K562 (cell line): ENCODE data around the gene SCYL2.

Experiments used
- CEBPB ChIP-seq: fragments of 450-650 bp; IDR thresholded peaks from 2 replicates; pipeline ENCODE4 v1.6.1; 2016; ENCODE audit warnings: missing genetic modification characterization, missing compliant biosample characterization
- NFATC3 ChIP-seq: fragments of 450-650 bp; IDR thresholded peaks from 2 replicates; pipeline ENCODE4 v1.6.1; 2017; ENCODE audit warnings: mild to moderate bottlenecking
- OTX1 ChIP-seq: fragments of 450-650 bp; formaldehyde crosslinking; IDR thresholded peaks from 2 replicates; pipeline ENCODE4 v1.4.0; 2022; ENCODE audit warnings: mild to moderate bottlenecking
- POLR2A ChIP-seq: fragments of 450-650 bp; conservative IDR thresholded peaks from 2 replicates; pipeline ENCODE4 v1.6.1; 2016
- SNRNP70 ChIP-seq: fragments of 200-400 bp; formaldehyde crosslinking; optimal IDR thresholded peaks from 2 replicates; pipeline ENCODE3; 2017; ENCODE audit warnings: low read depth, low read length
- ZZZ3 ChIP-seq: fragments of 450-650 bp; IDR thresholded peaks from 2 replicates; pipeline ENCODE4 v1.6.1; 2016; ENCODE audit warnings: antibody characterized with exemption, mild to moderate bottlenecking, moderate library complexity
- TF ChIP-seq, protein P1 (sequence below): IDR thresholded peaks from 3 replicates; pipeline ENCODE4 v1.6.1; 2011; ENCODE audit warnings: borderline replicate concordance, mild to moderate bottlenecking; ENCODE audit not compliant: insufficient read length, insufficient read depth
- TF ChIP-seq, protein P2 (sequence below): sonication (generic); formaldehyde crosslinking; IDR thresholded peaks from 2 replicates; pipeline ENCODE4 v1.8.0; 2023; ENCODE audit warnings: mild to moderate bottlenecking, missing genetic modification reagents
- TF ChIP-seq, protein P3 (sequence below): fragments of 200-600 bp; sonication (generic); IDR thresholded peaks from one replicate; pipeline ENCODE4 v1.6.1; 2012; ENCODE audit warnings: mild to moderate bottlenecking, low read depth, low read length, inconsistent platforms
- TF ChIP-seq, protein P4 (sequence below), 2 experiments: IDR thresholded peaks; 2 replicates each; pipeline ENCODE4 v1.6.1; 2012; ENCODE audit warnings: improper control_type of control experiment in 2 of 2, low read depth in 2 of 2, low read length in 2 of 2, borderline replicate concordance in 1 of 2

DNA sequence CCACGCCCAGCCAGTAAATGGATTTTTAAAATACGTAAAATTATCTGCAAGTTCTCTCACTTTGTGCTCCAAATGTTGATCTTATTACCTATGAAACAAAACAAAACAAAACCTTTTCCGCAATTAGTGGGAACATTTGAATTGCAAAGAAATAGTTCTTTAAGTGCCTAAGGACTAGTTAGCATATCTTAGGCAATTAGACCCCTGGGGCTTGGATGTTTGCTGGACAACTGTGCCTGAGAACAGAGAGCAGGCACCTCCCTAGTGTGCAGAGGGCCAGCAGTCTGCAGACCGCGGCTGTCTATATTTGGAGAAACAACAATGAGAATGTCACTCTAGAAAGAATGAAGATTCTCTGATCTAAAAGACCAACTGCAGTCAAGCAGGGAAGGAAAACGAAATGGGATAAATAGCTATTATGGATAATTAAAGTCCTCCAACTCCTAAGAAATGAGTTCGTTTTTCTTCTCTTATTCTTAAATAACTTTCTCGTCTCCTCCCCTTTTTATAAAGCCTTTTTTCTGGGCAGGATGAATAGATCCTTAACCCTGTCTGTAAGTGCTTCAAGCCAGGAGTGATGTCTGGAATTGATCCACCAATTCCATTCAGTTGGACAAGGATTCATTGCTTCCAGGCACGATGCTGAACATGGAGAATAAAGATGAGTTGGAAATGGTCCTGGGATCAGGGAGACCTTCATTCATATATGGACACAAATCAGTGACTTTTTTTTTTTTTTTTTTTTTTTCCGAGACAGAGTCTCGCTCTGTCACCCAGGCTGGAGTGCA lies 106.1 kb downstream of the SCYL2 start:
- TF ChIP-seq, protein P1, sequence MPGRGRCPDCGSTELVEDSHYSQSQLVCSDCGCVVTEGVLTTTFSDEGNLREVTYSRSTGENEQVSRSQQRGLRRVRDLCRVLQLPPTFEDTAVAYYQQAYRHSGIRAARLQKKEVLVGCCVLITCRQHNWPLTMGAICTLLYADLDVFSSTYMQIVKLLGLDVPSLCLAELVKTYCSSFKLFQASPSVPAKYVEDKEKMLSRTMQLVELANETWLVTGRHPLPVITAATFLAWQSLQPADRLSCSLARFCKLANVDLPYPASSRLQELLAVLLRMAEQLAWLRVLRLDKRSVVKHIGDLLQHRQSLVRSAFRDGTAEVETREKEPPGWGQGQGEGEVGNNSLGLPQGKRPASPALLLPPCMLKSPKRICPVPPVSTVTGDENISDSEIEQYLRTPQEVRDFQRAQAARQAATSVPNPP = no peak
- TF ChIP-seq NFATC3 = no peak
- TF ChIP-seq ZZZ3 = no peak
- no peak for TF ChIP-seq CEBPB (tag)
- TF ChIP-seq, protein P2, sequence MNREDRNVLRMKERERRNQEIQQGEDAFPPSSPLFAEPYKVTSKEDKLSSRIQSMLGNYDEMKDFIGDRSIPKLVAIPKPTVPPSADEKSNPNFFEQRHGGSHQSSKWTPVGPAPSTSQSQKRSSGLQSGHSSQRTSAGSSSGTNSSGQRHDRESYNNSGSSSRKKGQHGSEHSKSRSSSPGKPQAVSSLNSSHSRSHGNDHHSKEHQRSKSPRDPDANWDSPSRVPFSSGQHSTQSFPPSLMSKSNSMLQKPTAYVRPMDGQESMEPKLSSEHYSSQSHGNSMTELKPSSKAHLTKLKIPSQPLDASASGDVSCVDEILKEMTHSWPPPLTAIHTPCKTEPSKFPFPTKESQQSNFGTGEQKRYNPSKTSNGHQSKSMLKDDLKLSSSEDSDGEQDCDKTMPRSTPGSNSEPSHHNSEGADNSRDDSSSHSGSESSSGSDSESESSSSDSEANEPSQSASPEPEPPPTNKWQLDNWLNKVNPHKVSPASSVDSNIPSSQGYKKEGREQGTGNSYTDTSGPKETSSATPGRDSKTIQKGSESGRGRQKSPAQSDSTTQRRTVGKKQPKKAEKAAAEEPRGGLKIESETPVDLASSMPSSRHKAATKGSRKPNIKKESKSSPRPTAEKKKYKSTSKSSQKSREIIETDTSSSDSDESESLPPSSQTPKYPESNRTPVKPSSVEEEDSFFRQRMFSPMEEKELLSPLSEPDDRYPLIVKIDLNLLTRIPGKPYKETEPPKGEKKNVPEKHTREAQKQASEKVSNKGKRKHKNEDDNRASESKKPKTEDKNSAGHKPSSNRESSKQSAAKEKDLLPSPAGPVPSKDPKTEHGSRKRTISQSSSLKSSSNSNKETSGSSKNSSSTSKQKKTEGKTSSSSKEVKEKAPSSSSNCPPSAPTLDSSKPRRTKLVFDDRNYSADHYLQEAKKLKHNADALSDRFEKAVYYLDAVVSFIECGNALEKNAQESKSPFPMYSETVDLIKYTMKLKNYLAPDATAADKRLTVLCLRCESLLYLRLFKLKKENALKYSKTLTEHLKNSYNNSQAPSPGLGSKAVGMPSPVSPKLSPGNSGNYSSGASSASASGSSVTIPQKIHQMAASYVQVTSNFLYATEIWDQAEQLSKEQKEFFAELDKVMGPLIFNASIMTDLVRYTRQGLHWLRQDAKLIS (CRISPR knock-in tag) = no peak
- TF ChIP-seq SNRNP70 = no peak
- TF ChIP-seq POLR2A = no peak
- TF ChIP-seq, protein P3, sequence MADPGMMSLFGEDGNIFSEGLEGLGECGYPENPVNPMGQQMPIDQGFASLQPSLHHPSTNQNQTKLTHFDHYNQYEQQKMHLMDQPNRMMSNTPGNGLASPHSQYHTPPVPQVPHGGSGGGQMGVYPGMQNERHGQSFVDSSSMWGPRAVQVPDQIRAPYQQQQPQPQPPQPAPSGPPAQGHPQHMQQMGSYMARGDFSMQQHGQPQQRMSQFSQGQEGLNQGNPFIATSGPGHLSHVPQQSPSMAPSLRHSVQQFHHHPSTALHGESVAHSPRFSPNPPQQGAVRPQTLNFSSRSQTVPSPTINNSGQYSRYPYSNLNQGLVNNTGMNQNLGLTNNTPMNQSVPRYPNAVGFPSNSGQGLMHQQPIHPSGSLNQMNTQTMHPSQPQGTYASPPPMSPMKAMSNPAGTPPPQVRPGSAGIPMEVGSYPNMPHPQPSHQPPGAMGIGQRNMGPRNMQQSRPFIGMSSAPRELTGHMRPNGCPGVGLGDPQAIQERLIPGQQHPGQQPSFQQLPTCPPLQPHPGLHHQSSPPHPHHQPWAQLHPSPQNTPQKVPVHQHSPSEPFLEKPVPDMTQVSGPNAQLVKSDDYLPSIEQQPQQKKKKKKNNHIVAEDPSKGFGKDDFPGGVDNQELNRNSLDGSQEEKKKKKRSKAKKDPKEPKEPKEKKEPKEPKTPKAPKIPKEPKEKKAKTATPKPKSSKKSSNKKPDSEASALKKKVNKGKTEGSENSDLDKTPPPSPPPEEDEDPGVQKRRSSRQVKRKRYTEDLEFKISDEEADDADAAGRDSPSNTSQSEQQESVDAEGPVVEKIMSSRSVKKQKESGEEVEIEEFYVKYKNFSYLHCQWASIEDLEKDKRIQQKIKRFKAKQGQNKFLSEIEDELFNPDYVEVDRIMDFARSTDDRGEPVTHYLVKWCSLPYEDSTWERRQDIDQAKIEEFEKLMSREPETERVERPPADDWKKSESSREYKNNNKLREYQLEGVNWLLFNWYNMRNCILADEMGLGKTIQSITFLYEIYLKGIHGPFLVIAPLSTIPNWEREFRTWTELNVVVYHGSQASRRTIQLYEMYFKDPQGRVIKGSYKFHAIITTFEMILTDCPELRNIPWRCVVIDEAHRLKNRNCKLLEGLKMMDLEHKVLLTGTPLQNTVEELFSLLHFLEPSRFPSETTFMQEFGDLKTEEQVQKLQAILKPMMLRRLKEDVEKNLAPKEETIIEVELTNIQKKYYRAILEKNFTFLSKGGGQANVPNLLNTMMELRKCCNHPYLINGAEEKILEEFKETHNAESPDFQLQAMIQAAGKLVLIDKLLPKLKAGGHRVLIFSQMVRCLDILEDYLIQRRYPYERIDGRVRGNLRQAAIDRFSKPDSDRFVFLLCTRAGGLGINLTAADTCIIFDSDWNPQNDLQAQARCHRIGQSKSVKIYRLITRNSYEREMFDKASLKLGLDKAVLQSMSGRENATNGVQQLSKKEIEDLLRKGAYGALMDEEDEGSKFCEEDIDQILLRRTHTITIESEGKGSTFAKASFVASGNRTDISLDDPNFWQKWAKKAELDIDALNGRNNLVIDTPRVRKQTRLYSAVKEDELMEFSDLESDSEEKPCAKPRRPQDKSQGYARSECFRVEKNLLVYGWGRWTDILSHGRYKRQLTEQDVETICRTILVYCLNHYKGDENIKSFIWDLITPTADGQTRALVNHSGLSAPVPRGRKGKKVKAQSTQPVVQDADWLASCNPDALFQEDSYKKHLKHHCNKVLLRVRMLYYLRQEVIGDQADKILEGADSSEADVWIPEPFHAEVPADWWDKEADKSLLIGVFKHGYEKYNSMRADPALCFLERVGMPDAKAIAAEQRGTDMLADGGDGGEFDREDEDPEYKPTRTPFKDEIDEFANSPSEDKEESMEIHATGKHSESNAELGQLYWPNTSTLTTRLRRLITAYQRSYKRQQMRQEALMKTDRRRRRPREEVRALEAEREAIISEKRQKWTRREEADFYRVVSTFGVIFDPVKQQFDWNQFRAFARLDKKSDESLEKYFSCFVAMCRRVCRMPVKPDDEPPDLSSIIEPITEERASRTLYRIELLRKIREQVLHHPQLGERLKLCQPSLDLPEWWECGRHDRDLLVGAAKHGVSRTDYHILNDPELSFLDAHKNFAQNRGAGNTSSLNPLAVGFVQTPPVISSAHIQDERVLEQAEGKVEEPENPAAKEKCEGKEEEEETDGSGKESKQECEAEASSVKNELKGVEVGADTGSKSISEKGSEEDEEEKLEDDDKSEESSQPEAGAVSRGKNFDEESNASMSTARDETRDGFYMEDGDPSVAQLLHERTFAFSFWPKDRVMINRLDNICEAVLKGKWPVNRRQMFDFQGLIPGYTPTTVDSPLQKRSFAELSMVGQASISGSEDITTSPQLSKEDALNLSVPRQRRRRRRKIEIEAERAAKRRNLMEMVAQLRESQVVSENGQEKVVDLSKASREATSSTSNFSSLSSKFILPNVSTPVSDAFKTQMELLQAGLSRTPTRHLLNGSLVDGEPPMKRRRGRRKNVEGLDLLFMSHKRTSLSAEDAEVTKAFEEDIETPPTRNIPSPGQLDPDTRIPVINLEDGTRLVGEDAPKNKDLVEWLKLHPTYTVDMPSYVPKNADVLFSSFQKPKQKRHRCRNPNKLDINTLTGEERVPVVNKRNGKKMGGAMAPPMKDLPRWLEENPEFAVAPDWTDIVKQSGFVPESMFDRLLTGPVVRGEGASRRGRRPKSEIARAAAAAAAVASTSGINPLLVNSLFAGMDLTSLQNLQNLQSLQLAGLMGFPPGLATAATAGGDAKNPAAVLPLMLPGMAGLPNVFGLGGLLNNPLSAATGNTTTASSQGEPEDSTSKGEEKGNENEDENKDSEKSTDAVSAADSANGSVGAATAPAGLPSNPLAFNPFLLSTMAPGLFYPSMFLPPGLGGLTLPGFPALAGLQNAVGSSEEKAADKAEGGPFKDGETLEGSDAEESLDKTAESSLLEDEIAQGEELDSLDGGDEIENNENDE = no peak
- TF ChIP-seq, protein P4, sequence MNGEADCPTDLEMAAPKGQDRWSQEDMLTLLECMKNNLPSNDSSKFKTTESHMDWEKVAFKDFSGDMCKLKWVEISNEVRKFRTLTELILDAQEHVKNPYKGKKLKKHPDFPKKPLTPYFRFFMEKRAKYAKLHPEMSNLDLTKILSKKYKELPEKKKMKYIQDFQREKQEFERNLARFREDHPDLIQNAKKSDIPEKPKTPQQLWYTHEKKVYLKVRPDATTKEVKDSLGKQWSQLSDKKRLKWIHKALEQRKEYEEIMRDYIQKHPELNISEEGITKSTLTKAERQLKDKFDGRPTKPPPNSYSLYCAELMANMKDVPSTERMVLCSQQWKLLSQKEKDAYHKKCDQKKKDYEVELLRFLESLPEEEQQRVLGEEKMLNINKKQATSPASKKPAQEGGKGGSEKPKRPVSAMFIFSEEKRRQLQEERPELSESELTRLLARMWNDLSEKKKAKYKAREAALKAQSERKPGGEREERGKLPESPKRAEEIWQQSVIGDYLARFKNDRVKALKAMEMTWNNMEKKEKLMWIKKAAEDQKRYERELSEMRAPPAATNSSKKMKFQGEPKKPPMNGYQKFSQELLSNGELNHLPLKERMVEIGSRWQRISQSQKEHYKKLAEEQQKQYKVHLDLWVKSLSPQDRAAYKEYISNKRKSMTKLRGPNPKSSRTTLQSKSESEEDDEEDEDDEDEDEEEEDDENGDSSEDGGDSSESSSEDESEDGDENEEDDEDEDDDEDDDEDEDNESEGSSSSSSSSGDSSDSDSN (IDR thresholded peaks at IDR 0.05; ENCODE audit: borderline replicate concordance in 1 of 2, low read depth in 2 of 2, low read length in 2 of 2) = no peak
- TF ChIP-seq OTX1 = no peak
